Measurements from ENCODE around the gene GPER1.
"Not testable (repeated sequence)": the region's sequence is repeated elsewhere in the genome, so short reads cannot be mapped to it uniquely, and the experiment has no call there.

The GPER1 gene

GRCh38 chr7:1068013-1068412, 19.9 kb upstream of the GPER1 start:
- DNase-seq (ENCODE audit: low read depth in 3 of 3, low spot score in 1 of 3): no peak

GRCh38 chr7:1068619-1069018, 19.3 kb upstream of the GPER1 start:
- DNase-seq (ENCODE audit: low read depth in 3 of 3, low spot score in 1 of 3): no peak

GRCh38 chr7:1070544-1071011, 17.3 kb upstream of the GPER1 start:
- DNase-seq (ENCODE audit: low read depth in 3 of 3, low spot score in 1 of 3): no peak

DNA sequence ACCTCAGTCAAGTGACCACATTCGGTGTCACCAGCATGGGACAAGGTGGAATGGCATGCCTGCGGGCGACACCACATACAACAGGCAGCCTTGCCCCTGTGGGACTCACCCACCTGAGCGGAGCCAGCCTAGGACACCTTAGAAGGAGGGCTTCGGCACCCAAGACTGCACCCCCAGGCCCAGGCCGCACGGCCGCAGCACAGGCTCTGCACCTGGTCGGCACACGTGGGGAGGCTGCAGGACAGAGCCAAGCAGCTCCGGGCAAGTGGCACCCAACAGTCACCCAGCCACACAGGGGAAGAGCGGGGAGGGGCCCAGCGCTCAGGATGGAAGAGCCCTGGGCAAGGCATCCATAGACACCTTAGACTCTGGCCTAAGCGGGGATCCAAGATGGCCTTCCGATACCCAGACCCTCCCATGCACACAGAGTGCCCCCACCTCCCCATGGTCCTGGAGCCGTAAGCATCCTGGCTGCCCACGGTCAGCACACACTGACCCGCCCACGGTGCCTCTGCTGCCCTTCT, 16.1 kb upstream of the GPER1 start:
- no peak for DNase-seq (ENCODE audit: low read depth in 3 of 3, low spot score in 1 of 3)

DNA sequence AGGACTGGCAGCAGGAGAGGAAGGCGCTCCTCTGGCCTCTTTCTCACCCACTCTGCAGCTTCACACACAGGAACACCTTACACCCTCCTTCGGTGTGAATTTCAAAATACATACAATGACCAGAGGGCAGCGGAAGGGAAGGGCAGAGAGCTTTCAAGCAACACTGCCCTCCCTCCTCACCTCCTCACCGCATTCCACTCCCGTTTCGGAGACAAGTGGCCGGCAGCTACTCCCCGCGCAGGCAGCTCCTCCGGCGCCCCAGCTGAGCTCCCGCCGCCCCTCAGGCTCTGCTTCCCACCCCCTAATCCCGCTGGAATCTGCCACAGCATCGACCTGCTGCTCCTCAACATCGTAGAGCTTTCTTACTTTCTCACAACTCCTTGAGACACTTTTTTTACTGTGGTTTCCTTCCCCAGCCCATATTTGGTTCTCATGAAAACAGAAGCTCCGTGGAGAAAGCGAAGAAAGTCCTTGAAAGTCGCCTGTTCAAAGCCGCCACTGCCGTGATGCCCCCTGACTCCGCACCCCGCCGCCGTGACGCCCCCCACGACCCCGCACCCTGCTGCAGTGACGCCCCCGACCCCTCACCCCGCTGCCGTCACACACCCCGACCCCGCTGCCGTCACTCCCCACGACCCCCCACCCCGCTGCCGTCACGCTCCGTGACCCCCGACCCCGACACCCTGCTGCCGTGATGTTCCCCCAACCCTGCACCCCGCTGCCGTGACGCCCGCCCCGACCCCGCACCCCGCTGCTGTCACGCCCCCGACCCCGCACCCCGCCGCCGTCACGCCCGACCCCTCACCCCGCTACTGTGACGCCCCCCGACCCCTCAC, 14.6 kb upstream of the GPER1 start:
- DNase-seq (ENCODE audit: low read depth in 3 of 3, low spot score in 1 of 3): no peak

- DNase-seq (ENCODE audit: low read depth in 3 of 3, low spot score in 1 of 3): not testable (repeated sequence)
Measured at GRCh38 chr7:1074018-1074417, 13.9 kb upstream of the GPER1 start.

GRCh38 chr7:1074593-1075431, 13.1 kb upstream of the GPER1 start:
- no peak for DNase-seq (ENCODE audit: low read depth in 3 of 3, low spot score in 1 of 3)

- DNase-seq (ENCODE audit: low read depth in 3 of 3, low spot score in 1 of 3): no peak
Measured at GRCh38 chr7:1076184-1077072, 11.5 kb upstream of the GPER1 start.

DNA sequence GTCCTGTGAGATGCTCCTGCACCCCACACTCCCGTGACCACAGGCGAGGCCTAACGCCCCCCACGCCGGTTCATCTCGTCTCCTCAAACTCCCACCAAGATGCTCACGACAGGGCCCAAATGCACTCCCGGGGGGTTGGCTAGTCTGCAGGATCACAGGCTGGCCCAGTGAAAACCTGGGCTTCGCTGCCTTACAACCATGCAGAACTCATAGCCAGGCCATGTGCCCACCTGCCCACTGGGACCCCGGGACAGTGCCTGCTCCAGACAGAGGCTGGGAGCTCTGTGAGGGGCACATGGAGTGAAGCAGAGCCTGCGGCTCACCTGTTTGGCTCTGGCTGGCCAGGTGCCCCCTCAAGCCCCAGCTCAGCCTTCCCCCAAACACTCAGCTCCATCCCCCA, 9.4 kb upstream of the GPER1 start:
- DNase-seq (ENCODE audit: low read depth in 3 of 3, low spot score in 1 of 3): no peak

- DNase-seq (ENCODE audit: low read depth in 3 of 3, low spot score in 1 of 3): no peak
Measured at GRCh38 chr7:1078985-1079384, 8.9 kb upstream of the GPER1 start.

- no peak for DNase-seq (ENCODE audit: low read depth in 3 of 3, low spot score in 1 of 3)
Measured at GRCh38 chr7:1079546-1079945, 8.4 kb upstream of the GPER1 start.

- DNase-seq (ENCODE audit: low read depth in 3 of 3, low spot score in 1 of 3): no peak
Measured at GRCh38 chr7:1080252-1080920, 7.5 kb upstream of the GPER1 start.

DNA sequence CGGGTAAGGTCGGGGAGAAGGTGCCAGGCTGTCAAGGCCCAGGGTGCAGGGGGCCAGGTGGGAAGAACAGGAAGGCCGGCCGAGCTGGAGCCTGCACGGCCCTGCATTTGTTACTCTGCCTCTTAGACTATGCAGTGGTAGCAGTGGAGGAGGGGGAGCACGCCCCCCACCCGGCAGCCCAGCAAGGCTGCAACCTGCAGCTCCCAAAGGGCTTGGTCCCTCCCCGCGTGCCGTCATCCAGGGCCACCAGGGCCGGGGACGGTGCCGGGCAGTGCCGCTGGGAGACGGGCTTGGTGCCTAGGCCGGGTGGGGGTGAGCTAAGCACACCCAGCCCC, 7.0 kb upstream of the GPER1 start:
- no peak for DNase-seq (ENCODE audit: low read depth in 3 of 3, low spot score in 1 of 3)

DNA sequence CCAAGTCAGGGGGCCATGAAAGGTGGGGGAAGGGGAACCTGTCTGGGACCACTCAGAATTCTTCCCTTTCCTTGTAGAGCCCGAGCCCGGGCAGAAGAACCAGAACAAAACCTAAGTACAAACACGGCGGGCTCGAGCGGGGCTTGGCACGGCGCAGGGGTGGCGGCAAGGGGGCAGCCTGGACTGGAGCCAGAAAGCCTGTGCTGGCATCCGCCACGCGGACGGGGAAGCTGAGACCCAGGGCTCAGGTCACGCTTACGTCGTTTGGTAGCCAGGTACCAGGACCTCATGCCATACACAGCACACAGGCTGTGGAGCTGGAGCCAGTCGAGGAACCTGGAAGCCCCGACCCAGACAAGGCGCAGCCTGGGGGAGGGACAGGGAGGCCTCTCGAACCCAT, 6.6 kb upstream of the GPER1 start:
- DNase-seq (ENCODE audit: low read depth in 3 of 3, low spot score in 1 of 3): no peak

- DNase-seq (ENCODE audit: low read depth in 3 of 3, low spot score in 1 of 3): no peak
Measured at GRCh38 chr7:1081931-1082401, 5.9 kb upstream of the GPER1 start.

DNA sequence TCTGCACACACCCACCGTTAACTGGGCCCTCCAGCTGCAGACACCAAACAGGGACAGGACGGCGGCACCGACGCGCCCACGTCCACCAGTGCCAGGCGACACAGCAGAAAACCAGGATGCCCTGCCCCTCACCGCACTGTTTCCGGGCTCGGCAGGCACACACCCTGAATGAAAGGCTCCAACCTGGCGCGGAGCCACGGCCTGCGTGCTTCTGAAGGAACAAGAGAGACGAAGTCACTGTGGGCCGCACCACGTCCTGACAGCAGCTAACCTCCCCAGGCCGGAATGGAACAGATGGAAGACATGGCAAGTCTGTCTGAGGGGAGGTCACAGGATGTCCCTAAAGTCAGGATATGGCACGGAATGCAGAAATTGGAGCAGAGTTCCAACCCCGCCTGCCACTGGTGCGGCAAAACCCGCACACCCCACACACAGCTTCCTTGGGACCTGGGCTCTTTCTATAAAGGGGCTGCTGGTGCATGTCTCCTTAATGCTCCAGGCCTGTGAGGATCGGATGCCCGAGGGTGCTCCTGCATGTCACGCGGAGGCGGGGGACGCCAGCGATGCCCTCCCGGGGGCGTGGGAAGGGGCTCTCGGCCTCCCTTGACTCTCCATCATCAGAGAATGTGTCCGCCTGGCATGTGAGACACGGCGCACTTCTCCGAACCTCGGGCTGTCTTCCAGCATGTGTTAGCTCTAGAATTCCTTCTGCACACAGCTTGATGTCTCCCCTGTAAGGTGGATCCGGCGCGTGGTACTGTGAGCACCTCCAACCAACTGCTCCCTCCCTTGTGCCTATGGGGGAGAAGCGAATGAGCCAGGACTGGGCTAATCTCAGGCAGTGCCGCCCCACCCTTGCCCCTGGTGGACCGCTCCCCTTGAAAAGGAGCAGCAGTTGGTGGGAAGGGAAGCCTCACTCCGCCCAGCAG, 3.9 kb upstream of the GPER1 start:
- DNase-seq (ENCODE audit: low read depth in 3 of 3, low spot score in 1 of 3): no peak

DNA sequence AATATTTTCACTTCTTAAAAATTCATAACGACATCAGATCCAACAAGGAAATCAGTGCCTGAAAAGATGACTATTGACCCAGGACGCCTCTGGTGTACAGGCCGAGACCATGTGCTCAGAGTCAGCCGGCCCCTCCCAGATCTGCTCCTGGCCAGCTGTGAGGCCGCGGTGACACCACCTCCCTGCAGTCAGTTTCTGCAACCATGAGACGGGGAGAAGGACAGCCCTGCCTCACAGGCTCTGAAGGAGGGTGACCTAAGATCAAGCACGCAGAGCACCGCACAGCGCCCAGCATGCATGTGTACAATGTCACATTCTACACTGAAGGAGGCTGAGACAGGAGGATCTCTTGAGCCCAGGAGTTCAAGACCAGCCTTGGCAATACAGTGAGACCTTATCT, 2.6 kb upstream of the GPER1 start:
- DNase-seq (ENCODE audit: low read depth in 3 of 3, low spot score in 1 of 3): no peak

- DNase-seq (ENCODE audit: low read depth in 3 of 3, low spot score in 1 of 3): no peak
Measured at GRCh38 chr7:1085910-1086421, 1.9 kb upstream of the GPER1 start.
